Panc1 (cell line): Measurements from ENCODE around the gene EME1.

Experiments
- CTCF ChIP-seq: fragments of 450-650 bp; IDR thresholded peaks from 2 replicates; pipeline ENCODE4 v1.5.1; 2017; ENCODE audit warnings: mild to moderate bottlenecking
- POLR2AphosphoS5 ChIP-seq: IDR thresholded peaks from 2 replicates; pipeline ENCODE4 v1.6.1; 2012; ENCODE audit warnings: mild to moderate bottlenecking, low read depth, low read length, moderate library complexity
- TCF7L2 ChIP-seq: IDR thresholded peaks from 2 replicates; pipeline ENCODE4 v1.6.1; 2011; ENCODE audit warnings: mild to moderate bottlenecking, low read depth, low read length, inconsistent platforms

- no peak for TF ChIP-seq CTCF
- no peak for TF ChIP-seq POLR2AphosphoS5
- TF ChIP-seq TCF7L2: no peak
These were observed 47.1 kb upstream of the EME1 start for GRCh38 chr17:50325906-50326305.
